MM.1S (cell line): ENCODE results near the gene DRG1.

ENCODE experiments used
- EZH2phosphoT487 ChIP-seq: fragments of 300-600 bp; sonication (generic); IDR thresholded peaks from 2 replicates; pipeline ENCODE4 v1.6.1; 2018; ENCODE audit warnings: antibody characterized with exemption, low read length
- TF ChIP-seq, protein P1 (sequence below): fragments of 300-600 bp; sonication (generic); IDR thresholded peaks from 2 replicates; pipeline ENCODE4 v1.5.1; 2016; ENCODE audit warnings: antibody characterized with exemption, low read length, mixed read lengths

DNA sequence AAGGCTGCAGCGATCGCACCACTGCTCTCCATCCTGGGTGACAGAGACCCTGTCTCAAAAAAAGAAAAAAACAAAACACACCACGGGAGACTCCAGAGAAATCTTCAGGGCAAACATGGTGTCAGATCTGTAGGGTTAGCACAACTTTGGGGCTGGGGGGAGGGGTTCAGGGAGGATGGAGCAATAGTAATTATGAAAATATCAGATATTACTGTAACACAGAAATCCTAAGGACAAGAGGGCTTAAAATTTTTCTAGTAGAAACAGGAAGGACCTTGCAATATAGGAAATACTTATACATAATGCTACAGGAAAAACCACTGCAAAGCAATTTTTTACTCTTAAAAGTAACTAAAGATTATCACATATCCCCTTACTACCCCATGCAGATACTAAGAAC is 76.4 kb downstream of the DRG1 start:
- TF ChIP-seq, protein P1, sequence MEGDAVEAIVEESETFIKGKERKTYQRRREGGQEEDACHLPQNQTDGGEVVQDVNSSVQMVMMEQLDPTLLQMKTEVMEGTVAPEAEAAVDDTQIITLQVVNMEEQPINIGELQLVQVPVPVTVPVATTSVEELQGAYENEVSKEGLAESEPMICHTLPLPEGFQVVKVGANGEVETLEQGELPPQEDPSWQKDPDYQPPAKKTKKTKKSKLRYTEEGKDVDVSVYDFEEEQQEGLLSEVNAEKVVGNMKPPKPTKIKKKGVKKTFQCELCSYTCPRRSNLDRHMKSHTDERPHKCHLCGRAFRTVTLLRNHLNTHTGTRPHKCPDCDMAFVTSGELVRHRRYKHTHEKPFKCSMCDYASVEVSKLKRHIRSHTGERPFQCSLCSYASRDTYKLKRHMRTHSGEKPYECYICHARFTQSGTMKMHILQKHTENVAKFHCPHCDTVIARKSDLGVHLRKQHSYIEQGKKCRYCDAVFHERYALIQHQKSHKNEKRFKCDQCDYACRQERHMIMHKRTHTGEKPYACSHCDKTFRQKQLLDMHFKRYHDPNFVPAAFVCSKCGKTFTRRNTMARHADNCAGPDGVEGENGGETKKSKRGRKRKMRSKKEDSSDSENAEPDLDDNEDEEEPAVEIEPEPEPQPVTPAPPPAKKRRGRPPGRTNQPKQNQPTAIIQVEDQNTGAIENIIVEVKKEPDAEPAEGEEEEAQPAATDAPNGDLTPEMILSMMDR, result no peak
- no peak for TF ChIP-seq EZH2phosphoT487
